NCI-H1092 (cell line): ENCODE results near the gene PHLPP1.
"Not testable (repeated sequence)": the region's sequence is repeated elsewhere in the genome, so short reads cannot be mapped to it uniquely, and the experiment has no call there.

ENCODE experiments used
- DNase-seq: peaks from one replicate; lab custom pipeline; 2025; lab: John Stamatoyannopoulos, UW

The PHLPP1 gene

DNA sequence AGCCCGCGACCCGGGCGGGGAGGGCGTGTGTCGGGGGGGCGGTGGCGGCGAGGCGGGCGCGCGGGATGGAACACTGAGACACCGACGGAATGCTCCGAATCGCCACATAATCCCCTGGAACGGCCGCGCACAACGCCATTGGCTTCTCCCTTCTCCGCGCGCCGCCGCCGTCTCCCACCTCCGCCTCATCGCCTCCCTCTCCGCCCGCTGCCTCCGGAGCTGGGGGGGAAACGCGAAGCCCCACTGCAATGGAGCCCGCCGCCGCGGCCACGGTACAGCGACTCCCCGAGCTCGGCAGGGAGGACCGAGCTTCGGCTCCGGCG lies at the start of gene PHLPP1:
Gene PHLPP1, plus strand, starts transcription at position 106 of the 323 bp plus-strand sequence. Its CDS starts 143 bp downstream, at position 249.
- DNase-seq: no peak

DNA sequence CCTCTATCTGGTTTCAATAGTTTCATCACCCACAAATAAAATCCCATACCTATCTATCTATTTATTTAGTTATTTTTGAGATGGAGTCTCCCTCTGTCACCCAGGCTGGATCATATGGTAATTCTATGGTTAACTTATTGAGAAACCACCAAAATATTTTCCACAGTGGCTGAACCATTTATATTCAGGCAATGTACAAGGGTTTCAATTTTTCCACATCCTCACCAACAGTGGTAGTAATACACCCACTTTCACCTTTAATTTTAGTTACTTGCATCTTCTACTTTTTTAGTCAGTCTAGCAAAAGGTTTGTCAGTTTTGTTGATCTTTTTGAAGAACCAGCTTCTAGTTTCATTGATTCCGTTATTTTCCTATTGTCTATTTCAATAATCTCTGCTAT lies 46.1 kb upstream of the PHLPP1 start:
- DNase-seq: no peak

DNA sequence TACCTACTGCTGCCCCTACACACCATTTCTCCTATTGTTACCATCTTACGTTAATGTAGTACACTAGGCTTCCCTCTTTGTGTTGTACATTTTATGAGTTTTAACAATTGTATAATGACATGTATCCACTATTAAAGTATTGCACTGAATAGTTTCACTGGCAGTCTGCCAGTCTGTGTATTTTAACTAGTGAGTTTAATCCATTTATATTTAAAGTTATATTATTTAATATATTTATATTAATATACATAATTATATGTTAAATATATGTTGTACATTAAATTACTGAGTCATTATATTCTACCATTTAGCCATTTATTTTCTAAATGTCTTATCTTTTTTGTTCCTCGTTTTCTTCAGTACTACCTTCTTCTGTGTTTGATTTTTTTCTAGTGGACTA lies 44.8 kb upstream of the PHLPP1 start:
- no peak for DNase-seq

DNA sequence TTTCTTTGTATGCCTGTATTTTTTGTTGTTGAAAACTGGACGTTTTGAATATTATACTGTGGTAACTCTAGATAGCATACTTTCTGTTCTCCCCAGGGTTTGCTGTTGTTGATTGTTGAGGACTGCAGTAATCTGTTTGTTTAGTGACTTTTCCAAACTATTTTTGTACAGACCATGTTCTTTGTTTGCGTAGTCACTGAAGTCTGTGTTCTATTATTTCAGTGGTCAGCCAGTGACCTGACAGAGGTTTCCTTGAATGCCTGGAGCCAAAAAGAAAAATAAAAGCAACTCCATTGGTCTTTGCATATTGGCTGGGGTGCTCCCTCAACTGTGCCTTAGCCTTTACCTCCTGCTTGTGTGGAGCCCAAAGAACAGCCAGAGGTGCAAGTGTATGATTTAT lies 42.7 kb upstream of the PHLPP1 start:
- DNase-seq: no peak

DNA sequence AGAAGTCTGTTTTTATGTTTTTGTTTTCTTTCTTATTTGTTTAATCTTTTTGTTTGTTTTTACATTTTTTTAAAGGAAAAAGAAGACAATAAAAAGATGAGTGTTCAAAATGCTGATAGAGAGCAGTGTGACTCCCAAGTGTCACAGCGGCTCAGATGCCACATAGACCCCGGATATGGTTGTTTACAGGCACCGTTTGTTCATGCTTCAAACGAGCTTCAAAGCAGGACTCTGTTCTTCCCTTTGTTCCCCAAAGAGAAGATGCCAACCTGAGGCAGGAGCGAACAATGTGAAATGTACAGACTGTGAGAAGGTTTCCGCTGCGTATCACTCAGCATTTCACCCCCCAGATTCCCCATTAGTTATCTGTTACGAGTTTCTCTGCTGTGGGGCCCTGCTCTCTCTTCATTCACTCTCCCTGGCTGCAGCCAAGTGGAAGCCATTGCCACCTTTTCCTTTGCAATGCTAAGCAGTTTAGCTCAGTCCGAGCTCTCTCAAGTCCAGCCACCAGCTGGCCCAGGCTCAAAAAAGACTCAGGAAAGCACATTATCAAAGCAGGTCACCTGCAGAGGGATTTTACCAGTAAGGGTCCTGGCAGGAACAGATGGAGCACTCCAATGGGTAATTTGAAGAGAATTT lies 36.4 kb upstream of the PHLPP1 start:
- peak; percentile 16 for DNase-seq

DNA sequence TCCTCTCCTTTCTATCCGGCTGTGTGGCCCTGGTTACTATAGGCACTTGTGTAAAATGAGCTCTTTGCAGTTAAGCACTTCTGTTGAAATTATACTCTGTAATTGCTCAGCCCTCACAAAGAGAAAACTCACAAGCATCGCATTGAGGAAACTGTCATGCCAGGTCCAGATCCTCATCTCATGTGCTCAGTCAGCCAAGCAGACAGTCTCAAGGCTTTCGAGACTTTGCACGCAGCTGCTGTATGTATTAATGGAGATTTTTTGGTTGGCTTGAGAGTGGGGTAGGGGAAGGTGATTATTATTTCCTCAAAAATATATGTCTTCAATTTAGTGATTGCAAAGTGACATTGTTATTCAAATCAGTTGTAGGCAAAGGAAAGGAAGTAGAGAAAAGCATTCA lies 33.0 kb upstream of the PHLPP1 start:
- DNase-seq: peak; percentile 76

DNA sequence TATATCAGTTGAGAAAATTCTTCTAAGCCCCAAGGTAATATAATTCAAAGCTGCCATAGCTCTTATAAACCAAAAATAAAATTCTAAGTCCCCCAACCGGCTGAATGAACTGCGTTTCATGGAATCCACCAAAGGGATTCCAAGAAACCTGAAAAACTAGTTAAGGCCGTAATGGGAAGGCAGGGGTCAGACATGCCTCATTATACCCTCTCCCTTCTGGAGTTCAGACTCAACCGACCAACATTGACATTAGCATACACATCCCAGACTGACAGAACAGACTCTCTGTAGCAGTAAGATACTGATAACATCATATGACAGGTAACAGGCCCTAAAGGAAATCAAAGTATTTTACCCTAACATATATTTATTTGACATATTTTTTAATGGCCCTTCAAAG lies 31.4 kb upstream of the PHLPP1 start:
- DNase-seq: no peak

DNA sequence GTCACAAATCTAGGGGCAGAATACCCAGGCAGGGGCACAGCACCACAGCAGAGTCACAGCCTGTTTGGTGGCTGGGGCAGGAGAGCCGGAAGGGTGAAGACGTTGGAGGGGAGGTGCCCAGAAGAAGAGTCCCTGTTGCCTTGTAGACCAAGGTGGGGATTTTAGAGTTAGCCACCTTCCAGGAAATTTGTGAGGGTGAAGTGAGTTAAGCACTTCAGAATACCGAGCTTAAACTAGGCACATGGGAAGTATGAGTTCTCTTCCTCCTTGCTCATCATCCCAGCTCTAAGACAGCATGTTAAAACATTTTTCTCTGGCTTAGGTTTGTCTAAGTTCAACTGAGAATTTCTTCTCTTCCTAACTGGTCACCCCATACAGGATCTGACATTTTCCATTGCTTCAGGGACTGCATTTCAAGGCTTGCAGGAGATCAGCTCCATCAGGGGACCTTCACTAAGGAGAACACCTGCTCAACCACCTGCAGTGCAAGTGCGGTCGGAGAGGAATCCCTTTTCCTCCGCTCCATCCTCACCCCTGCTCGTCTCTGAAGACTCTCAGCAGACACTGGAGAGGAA lies 26.5 kb upstream of the PHLPP1 start:
- DNase-seq: no peak

DNA sequence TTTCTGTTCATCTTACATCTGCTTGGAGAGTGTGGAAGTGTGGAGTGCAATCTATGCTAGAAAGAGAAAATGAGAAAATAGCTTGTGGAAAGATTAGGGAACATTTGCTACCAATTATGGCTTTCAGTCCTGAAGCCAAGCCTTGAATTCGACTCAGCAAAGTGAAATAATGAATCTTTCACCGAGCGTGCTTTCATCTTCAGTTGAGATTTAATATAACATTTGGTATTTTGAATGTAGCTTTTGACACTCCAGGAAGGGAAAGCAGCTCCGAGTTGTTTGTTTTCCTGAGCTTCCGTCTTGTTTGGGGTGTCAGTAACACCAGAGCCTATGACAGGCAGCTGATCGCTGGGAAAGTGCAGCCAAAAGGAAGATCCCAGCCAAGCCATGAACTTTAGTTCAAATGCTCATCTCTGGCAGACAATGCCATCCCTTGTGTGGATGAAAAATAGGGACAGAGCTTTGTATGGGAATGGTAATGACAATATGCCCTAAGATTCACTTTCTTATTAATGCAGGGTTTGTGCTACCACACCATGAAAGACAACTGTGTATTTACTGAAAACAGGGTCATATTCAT lies 25.0 kb upstream of the PHLPP1 start:
- no peak for DNase-seq

DNA sequence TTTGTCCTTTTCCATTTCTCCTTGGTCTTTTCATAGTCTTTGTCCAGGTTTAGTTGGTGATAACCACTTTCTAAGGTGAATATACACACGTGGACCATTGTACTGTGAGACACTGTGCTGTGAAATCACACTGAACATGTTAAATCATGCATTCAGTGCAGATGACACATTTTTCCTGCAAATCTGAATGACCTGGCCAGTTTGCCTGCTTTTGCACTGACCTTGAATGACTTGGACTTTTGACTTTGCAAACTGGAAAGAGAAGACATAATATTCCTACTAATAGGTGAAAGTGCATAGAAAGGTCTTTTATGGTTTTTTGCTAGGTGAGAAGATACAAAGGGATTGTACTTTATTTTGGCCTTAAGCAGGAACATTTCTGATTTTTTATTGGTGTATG lies 21.7 kb upstream of the PHLPP1 start:
- no peak for DNase-seq

DNA sequence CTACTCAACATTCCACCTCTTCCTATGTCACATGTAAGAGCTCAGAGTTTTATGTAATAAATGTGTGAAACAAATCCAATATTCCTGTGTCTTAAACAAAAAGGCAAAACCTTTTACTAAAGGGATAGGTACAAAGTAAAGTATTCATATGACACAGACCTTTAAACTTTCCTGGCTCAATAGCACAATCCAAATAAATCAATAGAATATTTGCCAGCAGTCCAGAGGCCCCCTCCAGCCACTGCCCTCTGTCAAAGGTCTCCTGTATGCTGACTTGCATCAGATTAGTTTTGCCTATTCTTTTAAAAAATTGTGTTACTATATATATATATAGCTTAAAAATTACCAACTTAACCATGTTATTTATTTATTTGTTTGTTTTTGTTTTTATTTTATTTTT lies 17.7 kb upstream of the PHLPP1 start:
- no peak for DNase-seq

DNA sequence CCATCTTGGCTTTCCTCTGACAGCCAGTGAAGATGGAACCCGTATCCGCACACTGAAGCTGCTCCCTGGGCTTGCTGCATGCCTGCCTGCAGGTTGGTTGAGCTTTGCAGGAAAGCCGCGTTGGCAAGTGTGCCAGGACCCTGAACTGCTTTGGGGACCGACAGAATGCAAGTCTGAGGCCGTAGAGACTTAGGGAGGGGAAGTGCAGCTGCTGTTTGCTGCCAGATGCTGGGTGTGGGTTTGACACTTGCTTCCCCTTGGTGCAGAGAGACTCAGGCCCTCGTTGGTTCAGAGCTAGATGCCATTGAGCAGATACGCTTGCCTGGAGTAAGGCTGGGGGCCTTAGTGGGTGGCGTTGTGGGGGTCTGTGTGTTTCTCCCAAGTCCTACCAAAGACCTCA lies 13.1 kb upstream of the PHLPP1 start:
- no peak for DNase-seq

DNA sequence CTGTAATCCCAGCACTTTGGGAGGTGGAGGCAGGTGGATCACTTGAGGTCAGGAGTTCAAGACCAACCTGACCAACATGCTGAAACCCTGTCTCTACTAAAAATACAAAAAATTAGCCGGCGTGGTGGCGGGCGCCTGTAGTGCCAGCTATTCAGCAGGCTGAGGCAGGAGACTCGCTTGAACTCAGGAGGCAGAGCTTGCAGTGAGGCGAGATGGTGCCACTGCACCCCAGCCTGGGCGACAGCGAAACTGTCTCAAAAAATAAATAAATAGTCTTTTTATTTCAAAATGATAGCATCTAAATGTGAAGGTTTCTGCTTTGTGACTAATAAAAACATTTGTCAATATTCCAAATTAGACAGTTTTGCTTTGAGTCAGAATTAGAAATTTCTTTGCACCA lies 8.5 kb upstream of the PHLPP1 start:
- DNase-seq: not testable (repeated sequence)

DNA sequence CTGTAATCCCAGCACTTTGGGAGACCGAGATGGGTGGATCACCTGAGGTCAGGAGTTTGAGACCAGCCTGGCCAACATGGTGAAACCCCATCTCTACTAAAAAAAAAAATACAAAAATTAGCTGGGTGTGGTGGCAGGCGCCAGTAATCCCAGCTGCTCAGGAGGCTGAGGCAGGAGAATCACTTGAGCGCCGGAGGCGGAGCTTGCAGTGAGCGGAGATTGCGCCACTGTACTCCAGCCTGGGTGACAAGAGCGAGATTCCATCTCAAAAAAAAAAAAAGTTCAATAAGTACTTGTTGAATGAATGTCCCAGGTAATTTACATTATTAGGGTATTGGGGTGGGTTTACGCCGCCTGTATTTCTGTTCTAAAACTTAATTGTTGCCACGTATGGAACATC lies 5.4 kb upstream of the PHLPP1 start:
- not testable (repeated sequence) for DNase-seq

DNA sequence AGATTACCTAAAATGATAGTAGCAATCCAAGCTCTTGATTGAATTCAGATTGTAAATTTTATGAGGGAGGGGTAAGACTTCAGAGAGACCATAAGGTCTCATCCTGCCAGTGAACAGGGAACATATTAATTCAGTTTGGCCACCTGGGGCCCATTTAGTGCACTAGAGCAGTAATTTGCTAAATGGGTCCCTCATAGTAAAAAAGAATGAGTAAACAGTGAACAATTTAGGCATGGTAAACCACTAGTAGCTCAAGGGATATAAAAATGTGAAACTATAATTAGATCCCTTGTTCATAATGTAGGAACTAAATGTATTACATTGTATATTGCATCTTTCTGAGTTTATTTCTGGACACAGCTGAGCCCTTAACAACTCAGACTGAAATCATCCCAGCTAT lies 4.9 kb upstream of the PHLPP1 start:
- peak; percentile 68 for DNase-seq

DNA sequence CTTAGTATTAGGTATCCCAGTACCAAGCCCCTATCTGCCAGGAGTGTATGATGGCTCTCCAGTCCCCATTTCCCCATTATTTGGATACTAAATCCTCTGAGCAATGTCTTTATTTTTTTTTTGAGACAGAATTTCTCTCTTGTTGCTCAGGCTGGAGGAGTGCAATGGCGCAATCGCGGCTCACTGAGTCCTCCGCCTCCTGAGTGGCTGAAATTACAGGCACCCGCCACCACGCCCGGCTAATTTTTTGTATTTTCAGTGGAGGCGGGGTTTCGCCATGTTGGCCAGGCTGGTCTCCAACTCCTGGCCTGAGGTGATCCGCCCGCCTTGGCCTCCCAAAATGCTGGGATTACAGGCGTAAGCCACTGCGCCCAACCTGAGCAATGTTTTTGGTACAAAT lies 3.6 kb upstream of the PHLPP1 start:
- no peak for DNase-seq

DNA sequence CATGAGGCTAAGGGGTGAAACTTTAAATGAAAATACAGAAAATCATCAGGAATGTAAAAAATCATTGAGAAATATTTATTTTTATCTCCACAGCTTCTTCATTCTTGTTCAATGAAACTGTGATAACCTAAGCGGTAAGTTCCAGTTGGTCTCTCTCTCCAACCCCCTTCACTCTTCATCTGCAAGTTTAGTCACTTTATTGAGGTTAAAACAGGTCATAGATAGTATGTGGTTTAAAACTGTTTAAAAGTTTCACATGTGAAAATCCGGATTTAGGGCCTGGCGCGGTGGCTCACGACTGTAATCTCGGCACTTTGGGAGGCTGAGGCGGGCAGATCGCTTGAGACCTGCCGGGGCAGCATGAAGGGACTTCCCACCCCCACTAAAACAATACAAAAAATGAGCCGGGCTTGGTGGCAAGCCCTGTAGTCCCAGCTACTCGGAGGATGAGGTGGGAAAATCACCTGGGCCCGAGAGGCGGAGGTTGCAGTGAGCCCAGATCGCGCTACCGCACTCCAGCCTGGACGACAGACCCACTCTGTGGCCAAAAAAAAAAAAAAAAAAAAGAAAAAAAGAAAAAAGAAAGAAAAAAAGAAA lies 1.6 kb upstream of the PHLPP1 start:
- DNase-seq: no peak

DNA sequence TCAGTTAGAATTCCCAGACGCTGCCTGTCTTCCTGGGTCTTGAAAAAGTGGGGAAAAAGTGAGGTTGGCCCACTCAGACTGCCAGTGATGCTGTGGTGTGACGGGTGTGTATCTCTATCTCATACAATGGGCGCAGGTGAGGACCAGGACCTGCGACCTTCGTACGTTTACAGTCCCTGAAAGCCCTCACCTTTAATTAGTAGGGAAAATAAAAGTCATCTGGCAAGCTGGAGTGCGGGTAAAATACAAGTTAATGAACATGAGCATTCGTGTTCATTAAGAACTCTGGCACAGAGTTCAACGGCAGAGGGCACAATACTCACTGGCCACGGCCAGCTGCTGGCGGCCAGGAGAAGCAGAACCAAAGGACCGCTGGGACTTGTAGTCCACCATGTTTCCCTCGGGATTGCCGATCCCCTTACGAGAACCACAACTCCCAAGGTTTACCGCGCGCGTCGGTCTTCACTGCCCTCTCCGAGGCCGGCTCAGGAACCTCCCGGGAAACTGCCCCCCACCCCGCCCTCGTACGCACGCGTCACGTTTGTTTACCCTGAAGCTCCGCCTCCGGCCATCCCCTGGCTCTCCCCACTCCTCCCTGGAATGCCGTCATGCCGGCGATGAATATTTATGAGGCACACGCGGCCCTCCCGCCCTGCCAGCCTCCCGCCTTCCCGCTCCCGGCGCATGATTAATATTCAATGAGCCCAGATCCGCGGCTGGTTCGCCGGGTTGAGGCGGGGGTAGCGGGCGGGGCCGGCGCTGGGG lies 488 bp upstream of the PHLPP1 start:
- peak; percentile 100 for DNase-seq

DNA sequence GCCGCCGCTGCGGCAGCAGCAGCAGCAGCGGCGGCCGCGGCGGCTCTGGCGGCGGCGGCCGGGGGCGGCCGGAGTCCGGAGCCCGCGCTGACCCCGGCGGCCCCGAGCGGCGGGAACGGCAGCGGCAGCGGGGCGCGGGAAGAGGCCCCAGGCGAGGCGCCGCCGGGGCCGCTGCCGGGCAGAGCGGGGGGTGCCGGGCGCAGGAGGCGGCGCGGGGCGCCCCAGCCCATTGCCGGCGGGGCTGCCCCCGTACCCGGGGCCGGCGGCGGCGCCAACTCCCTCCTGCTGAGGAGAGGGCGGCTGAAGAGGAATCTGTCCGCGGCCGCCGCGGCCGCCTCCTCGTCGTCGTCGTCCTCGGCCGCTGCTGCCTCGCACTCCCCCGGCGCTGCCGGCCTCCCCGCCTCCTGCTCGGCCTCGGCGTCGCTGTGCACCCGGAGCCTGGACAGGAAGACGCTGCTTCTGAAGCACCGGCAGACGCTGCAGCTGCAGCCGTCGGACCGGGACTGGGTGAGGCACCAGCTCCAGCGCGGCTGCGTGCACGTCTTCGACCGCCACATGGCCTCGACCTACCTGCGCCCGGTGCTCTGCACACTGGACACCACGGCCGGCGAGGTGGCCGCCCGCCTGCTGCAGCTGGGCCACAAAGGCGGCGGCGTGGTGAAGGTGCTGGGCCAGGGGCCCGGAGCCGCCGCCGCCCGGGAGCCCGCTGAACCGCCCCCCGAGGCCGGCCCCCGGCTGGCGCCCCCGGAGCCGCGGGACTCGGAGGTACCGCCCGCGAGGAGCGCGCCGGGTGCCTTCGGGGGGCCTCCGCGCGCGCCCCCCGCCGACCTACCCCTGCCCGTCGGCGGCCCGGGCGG lies 646 bp downstream of the PHLPP1 start:
- DNase-seq: peak; percentile 47

DNA sequence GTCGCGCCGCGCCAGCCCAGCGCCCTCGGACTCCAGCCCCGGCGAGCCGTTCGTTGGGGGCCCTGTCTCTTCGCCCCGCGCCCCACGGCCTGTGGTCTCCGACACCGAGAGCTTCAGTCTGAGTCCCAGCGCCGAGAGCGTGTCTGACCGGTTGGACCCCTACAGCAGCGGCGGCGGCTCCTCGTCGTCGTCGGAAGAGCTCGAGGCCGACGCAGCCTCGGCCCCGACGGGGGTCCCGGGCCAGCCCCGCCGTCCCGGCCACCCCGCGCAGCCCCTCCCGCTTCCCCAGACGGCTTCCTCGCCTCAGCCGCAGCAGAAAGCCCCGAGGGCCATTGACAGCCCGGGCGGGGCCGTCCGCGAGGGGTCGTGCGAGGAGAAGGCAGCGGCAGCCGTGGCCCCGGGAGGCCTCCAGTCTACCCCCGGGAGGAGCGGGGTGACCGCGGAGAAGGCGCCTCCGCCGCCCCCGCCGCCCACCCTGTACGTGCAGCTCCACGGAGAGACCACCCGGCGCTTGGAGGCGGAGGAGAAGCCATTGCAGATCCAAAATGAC lies 1.4 kb downstream of the PHLPP1 start:
- DNase-seq: peak; percentile 42

DNA sequence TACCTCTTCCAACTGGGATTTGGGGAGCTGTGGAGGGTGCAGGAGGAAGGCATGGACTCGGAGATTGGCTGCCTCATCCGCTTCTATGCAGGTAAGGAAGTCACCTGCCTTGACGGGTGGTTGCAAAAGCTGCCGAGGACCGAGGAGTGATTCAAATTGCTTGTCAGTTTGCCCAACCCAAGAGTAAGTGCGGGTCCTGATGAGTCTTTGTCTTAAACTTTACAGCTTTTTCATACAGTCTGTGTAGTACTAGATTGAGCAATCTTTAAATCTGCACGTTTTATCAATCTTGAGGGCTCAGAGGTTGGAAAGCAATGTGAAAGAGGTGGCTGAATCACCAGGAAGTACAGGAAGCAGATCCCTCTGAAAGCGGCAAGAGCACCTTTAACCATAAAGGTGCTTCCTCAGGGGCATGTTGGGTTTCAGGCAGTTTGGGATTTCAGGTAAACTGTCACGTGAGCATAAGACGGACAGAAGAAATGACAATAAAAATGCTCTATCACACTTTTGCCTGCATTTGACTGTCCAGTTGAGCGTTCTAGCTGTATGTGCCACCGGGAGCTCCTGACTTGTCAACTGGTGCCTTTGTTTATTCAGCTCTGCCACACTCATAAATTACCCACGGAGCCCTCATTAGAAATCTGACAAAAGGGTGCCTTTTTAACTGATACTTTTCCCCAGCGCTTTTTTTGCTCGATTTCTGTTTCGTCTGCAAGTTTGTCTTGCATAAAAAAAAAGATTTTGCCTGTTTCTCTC lies 2.0 kb downstream of the PHLPP1 start:
- peak; percentile 12 for DNase-seq
